ENCODE results near the gene RARRES1. TPM values are rescaled to one million over a fixed set of nuclear protein-coding genes. Genes with fewer than 3 reads are reported as not detected.

RARRES1 gene
- total and polyA plus RNA-seq, 10 donors = 1.8 to 20.9 (median 4.9) TPM

DNA sequence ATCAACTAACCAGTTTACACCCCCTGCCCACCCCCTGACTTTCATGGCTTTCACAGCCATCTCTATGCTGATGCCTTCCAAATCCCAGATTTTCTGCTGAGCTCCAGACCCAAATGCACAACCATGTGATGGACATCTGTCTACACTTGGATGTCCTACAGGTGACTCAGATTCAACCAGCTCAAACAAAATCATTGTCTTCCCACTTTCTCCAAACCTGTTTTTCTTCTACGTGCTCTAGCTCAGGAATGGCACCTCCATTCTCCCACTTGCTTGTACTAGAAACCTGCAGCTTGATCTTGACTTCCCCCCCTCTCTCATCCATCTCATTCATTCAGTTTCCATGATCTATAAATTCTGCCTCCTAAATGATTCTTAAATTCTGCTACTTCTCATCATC lies 34.1 kb upstream of the RARRES1 start:
- Histone ChIP-seq H3K36me3 (no peaks in the 10 kb centered on the region), H3K27ac (no peak overlapping the region), H3K27me3 (replicated peaks in 1 of 7) (no peaks in the 10 kb centered on the region), H3K9me3 (no peaks in the 10 kb centered on the region), H3K4me1 (peaks cover 0 to 11% (median 2%) of the 10 kb centered on the region in 6 donors), H3K4me3 (no peak overlapping the region)
- no peak for DNase-seq
- intact Hi-C loops (cut with DNase I; ENCODE audit: low total_unique reads) = no loop called here
- TF ChIP-seq POLR2A (IDR thresholded peaks at IDR 0.05) (no peak), POLR2AphosphoS5 (IDR thresholded peaks at IDR 0.05) (no peak)
- TF ChIP-seq, protein P1, sequence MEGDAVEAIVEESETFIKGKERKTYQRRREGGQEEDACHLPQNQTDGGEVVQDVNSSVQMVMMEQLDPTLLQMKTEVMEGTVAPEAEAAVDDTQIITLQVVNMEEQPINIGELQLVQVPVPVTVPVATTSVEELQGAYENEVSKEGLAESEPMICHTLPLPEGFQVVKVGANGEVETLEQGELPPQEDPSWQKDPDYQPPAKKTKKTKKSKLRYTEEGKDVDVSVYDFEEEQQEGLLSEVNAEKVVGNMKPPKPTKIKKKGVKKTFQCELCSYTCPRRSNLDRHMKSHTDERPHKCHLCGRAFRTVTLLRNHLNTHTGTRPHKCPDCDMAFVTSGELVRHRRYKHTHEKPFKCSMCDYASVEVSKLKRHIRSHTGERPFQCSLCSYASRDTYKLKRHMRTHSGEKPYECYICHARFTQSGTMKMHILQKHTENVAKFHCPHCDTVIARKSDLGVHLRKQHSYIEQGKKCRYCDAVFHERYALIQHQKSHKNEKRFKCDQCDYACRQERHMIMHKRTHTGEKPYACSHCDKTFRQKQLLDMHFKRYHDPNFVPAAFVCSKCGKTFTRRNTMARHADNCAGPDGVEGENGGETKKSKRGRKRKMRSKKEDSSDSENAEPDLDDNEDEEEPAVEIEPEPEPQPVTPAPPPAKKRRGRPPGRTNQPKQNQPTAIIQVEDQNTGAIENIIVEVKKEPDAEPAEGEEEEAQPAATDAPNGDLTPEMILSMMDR (IDR thresholded peaks at IDR 0.05 in 8 of 11, conservative IDR thresholded peaks at IDR 0.05 in 3 of 11) = no peak
- WGBS, 5 donors = 82 to 100% (median 96%) methylated on average over 1 of the region's 1 CpG

DNA sequence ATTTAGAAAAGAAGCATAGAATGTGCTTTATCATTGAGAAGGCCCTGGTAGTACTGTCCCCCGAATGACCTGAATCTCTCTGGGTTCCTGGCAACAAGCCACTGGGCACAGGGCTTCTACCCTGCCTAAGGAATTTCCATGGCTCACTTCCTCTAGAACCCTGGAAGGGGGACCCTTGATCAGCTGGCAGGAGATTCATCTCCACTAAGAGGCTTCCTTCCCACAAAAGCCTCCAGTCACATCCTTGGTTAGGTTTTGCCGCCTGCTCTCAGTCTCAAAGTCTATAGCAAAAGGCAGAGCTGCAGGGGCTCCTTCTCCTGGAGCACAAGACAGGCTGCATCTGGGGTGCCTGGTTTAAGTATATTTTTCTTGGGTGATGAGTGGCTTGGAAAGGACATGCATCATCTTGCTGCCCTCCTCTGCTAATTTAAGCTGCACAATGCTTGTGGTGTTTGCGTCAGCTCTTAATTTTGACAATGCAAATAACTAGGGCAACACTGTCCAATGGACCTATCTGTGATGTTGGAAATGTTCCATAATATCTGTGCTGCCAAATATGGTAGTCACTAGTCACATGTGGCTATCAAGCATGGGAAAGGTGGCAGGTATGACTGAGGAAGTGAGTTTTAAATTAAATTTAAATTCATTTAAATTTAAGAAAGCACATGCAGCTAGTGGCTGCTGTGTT lies 33.4 kb upstream of the RARRES1 start:
- no peak for DNase-seq
- no peaks in the 10 kb centered on the region for H3K9me3 ChIP-seq
- no peak for TF ChIP-seq POLR2AphosphoS5 (IDR thresholded peaks at IDR 0.05)
- TF ChIP-seq POLR2A (IDR thresholded peaks at IDR 0.05) = no peak
- TF ChIP-seq, protein P1 (IDR thresholded peaks at IDR 0.05 in 8 of 11, conservative IDR thresholded peaks at IDR 0.05 in 3 of 11) = no peak
- intact Hi-C loops (cut with DNase I; ENCODE audit: low total_unique reads) = no loop called here
- H3K4me1 ChIP-seq = peaks cover 0 to 11% (median 2%) of the 10 kb centered on the region in 6 donors
- 75 to 92% (median 80%) methylated on average over 3 of the region's 3 CpGs for WGBS, 5 donors
- no peak overlapping the region for H3K4me3 ChIP-seq
- H3K27me3 ChIP-seq (replicated peaks in 1 of 7) = no peaks in the 10 kb centered on the region
- no peaks in the 10 kb centered on the region for H3K36me3 ChIP-seq
- no peak overlapping the region for H3K27ac ChIP-seq

DNA sequence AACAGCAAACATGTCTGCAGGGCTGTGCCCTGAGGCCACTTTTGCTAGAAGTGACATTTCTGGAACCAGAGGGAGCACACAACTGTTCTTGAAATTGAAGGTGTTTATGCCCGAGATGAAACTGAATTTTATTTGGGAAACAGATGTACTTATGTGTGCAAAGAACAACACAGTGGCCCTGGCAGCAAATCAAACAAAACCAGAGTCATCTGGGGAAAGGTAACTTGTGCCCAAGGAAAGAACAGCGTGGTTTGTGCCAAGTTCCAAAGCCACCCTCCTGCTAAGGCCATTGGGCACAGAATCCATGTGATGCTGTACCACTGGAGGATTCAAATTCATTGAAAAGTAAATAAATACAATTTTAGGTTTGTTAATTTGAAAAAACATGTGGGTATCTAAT lies 31.2 kb upstream of the RARRES1 start:
- TF ChIP-seq POLR2A (IDR thresholded peaks at IDR 0.05) (no peak), POLR2AphosphoS5 (IDR thresholded peaks at IDR 0.05) (no peak)
- TF ChIP-seq, protein P1 (IDR thresholded peaks at IDR 0.05 in 8 of 11, conservative IDR thresholded peaks at IDR 0.05 in 3 of 11) = no peak
- Histone ChIP-seq H3K4me3 (no peak overlapping the region), H3K4me1 (peaks cover 0 to 9% (median under 1%) of the 10 kb centered on the region in 6 donors), H3K36me3 (peaks cover 0 to 7% (median 0%) of the 10 kb centered on the region in 6 donors), H3K9me3 (no peaks in the 10 kb centered on the region), H3K27me3 (replicated peaks in 1 of 7) (no peaks in the 10 kb centered on the region), H3K27ac (no peak overlapping the region)
- DNase-seq = no peak
- 78 to 88% (median 87%) methylated on average over 2 of the region's 2 CpGs for WGBS, 5 donors
- intact Hi-C loops (cut with DNase I; ENCODE audit: low total_unique reads) = no loop called here

DNA sequence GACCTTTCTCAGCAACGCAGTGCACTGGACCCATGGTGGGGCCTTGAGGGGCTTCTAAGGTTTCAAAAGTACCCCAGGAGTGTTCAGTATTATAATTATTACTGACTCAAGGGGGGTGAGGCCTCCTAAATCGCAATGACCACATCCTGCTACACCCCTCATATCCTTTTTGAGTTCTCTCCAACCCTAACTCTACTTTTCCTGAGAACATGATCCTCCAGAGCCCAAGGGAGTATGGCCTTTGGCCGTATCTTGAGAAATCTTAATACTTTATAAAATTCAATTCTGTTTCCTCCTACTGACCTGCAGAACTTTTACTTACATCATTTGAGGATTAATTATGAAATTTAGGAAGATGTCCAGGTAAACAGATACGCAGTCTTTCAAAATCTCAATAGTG lies 30.4 kb upstream of the RARRES1 start:
- TF ChIP-seq, protein P1 (IDR thresholded peaks at IDR 0.05 in 8 of 11, conservative IDR thresholded peaks at IDR 0.05 in 3 of 11) = no peak
- TF ChIP-seq POLR2A (IDR thresholded peaks at IDR 0.05) (no peak), POLR2AphosphoS5 (IDR thresholded peaks at IDR 0.05) (no peak)
- Histone ChIP-seq H3K27me3 (replicated peaks in 1 of 7) (no peaks in the 10 kb centered on the region), H3K27ac (no peak overlapping the region), H3K4me3 (no peak overlapping the region), H3K9me3 (no peaks in the 10 kb centered on the region), H3K36me3 (peaks cover 0 to 7% (median 0%) of the 10 kb centered on the region in 6 donors), H3K4me1 (peaks cover 0 to 2% (median 0%) of the 10 kb centered on the region in 6 donors)
- WGBS, 5 donors = 66 to 84% (median 72%) methylated on average over 4 of the region's 4 CpGs
- DNase-seq = no peak
- intact Hi-C loops (cut with DNase I; ENCODE audit: low total_unique reads) = no loop called here
